Measurements from ENCODE around the gene PLA1A.

GRCh38 chr3:119580067-119580760 lies 17.5 kb upstream of the PLA1A start:
- TF ChIP-seq CTCF (tag by site-specific recombination; IDR thresholded peaks at IDR 0.05) (no peak), ZBTB17 (tag by site-specific recombination; IDR thresholded peaks at IDR 0.05) (no peak), REST (tag by site-specific recombination; IDR thresholded peaks at IDR 0.05) (no peak), ZNF324 (tag by site-specific recombination; IDR thresholded peaks at IDR 0.05) (no peak), ZNF692 (tag by site-specific recombination; IDR thresholded peaks at IDR 0.05) (no peak), PRDM10 (tag by site-specific recombination; IDR thresholded peaks at IDR 0.05) (no peak), ZBTB21 (tag by site-specific recombination; IDR thresholded peaks at IDR 0.05) (no peak), ZFP3 (tag by site-specific recombination; IDR thresholded peaks at IDR 0.05; ENCODE audit: low read depth) (no peak)
